Measurements from ENCODE around the gene TFF2.

TFF2 gene

GRCh38 chr21:42395302-42395701 lies 44.5 kb upstream of the TFF2 start:
- no peak for TF ChIP-seq CTCF (IDR thresholded peaks at IDR 0.05; ENCODE audit: control insufficient read depth, extremely low read depth, insufficient read depth)
- no peak overlapping the region for H3K4me3 ChIP-seq (ENCODE audit: low read depth, low read length)
- DNase-seq (ENCODE audit: low read depth) = no peak

GRCh38 chr21:42393443-42393950 lies 42.7 kb upstream of the TFF2 start:
- DNase-seq (ENCODE audit: low read depth) = no peak

GRCh38 chr21:42392731-42393442 lies 42.1 kb upstream of the TFF2 start:
- DNase-seq (ENCODE audit: low read depth) = no peak
- no peak for TF ChIP-seq CTCF (IDR thresholded peaks at IDR 0.05; ENCODE audit: control insufficient read depth, extremely low read depth, insufficient read depth)
- no peak overlapping the region for H3K4me3 ChIP-seq (ENCODE audit: low read depth, low read length)

More at GRCh38 chr21:42393443-42393950, 42.7 kb upstream of the TFF2 start:
- H3K4me3 ChIP-seq (ENCODE audit: low read depth, low read length) = no peak overlapping the region
- no peak for TF ChIP-seq CTCF (IDR thresholded peaks at IDR 0.05; ENCODE audit: control insufficient read depth, extremely low read depth, insufficient read depth)

- no peak for TF ChIP-seq CTCF (IDR thresholded peaks at IDR 0.05; ENCODE audit: control insufficient read depth, extremely low read depth, insufficient read depth)
- H3K4me3 ChIP-seq (ENCODE audit: low read depth, low read length) = no peak overlapping the region
- DNase-seq (ENCODE audit: low read depth) = no peak
Observed at GRCh38 chr21:42391297-42391696, 40.5 kb upstream of the TFF2 start.

- TF ChIP-seq CTCF (IDR thresholded peaks at IDR 0.05; ENCODE audit: control insufficient read depth, extremely low read depth, insufficient read depth) = no peak
- DNase-seq (ENCODE audit: low read depth) = no peak
- no peak overlapping the region for H3K4me3 ChIP-seq (ENCODE audit: low read depth, low read length)
Observed at GRCh38 chr21:42390696-42391095, 39.9 kb upstream of the TFF2 start.

GRCh38 chr21:42390193-42390592 lies 39.4 kb upstream of the TFF2 start:
- TF ChIP-seq CTCF (IDR thresholded peaks at IDR 0.05; ENCODE audit: control insufficient read depth, extremely low read depth, insufficient read depth) = no peak
- H3K4me3 ChIP-seq (ENCODE audit: low read depth, low read length) = no peak overlapping the region
- DNase-seq (ENCODE audit: low read depth) = no peak

GRCh38 chr21:42389449-42389835 lies 38.6 kb upstream of the TFF2 start:
- H3K4me3 ChIP-seq (ENCODE audit: low read depth, low read length) = no peak overlapping the region
- no peak for TF ChIP-seq CTCF (IDR thresholded peaks at IDR 0.05; ENCODE audit: control insufficient read depth, extremely low read depth, insufficient read depth)
- DNase-seq (ENCODE audit: low read depth) = no peak
